H1 (cell line): Measurements from ENCODE around the gene TINAG.

Experiments used
- BCL11A ChIP-seq, 2 experiments: IDR thresholded peaks; one replicate each; pipeline ENCODE4 v1.6.1; 2011; ENCODE audit warnings: low read depth in 2 of 2, low read length in 2 of 2, mild to moderate bottlenecking in 2 of 2
- CHD2 ChIP-seq: IDR thresholded peaks from 2 replicates; pipeline ENCODE4 v1.6.1; 2012; ENCODE audit warnings: low read length, improper control_type of control experiment
- EP300 ChIP-seq, 2 experiments: IDR thresholded peaks; 1 replicate in 1 of 2; 2 replicates in 1 of 2; pipeline ENCODE4 v1.6.1; 2011 to 2012; ENCODE audit warnings: low read depth in 2 of 2, low read length in 2 of 2, mild to moderate bottlenecking in 2 of 2, borderline replicate concordance in 1 of 2, inconsistent platforms in 1 of 2, moderate library complexity in 1 of 2
- EZH2 ChIP-seq: fragments of 200-600 bp; sonication (generic); IDR thresholded peaks from 2 replicates; pipeline ENCODE4 v1.7.1; 2012; ENCODE audit warnings: low read depth, mild to moderate bottlenecking, moderate library complexity, low read length, inconsistent platforms; ENCODE audit not compliant: severe bottlenecking
- PHF8 ChIP-seq: fragments of 200-600 bp; sonication (generic); conservative IDR thresholded peaks from 2 replicates; pipeline ENCODE4 v1.7.1; 2012; ENCODE audit warnings: low read depth, mild to moderate bottlenecking, inconsistent platforms, low read length, moderate library complexity
- POLR2AphosphoS5 ChIP-seq: IDR thresholded peaks from 2 replicates; pipeline ENCODE4 v1.6.1; 2011; ENCODE audit warnings: low read depth, low read length
- RBBP5 ChIP-seq: IDR thresholded peaks from 2 replicates; pipeline ENCODE4 v1.7.1; 2012; ENCODE audit warnings: low read depth, mild to moderate bottlenecking, inconsistent platforms, low read length, moderate library complexity, borderline replicate concordance
- SIN3A ChIP-seq, 2 experiments: IDR thresholded peaks in 1 of 2; conservative IDR thresholded peaks in 1 of 2; 2 replicates each; pipeline ENCODE4 v1.6.1; 2011 to 2012; ENCODE audit warnings: low read length in 2 of 2, improper control_type of control experiment in 1 of 2, low read depth in 1 of 2, mild to moderate bottlenecking in 1 of 2
- SUZ12 ChIP-seq: fragments of 200-600 bp; sonication (generic); IDR thresholded peaks from 2 replicates; pipeline ENCODE4 v1.6.1; 2012; ENCODE audit warnings: mild to moderate bottlenecking, inconsistent platforms, low read length, moderate library complexity, mixed read lengths
- TF ChIP-seq, protein P1 (sequence below), 3 experiments: IDR thresholded peaks; 1 replicate in 2 of 3; 2 replicates in 1 of 3; pipeline versions ENCODE4 v1.5.1 to v1.6.1; 2011; ENCODE audit warnings: low read length in 3 of 3, mild to moderate bottlenecking in 3 of 3, inconsistent platforms in 2 of 3, low read depth in 1 of 3, moderate library complexity in 1 of 3; ENCODE audit not compliant: insufficient read depth in 1 of 3; ENCODE audit errors: control extremely low read depth in 1 of 3
- TF ChIP-seq, protein P2 (sequence below): IDR thresholded peaks from 2 replicates; pipeline ENCODE4 v1.6.1; 2012; ENCODE audit warnings: low read length, inconsistent platforms

- TF ChIP-seq POLR2AphosphoS5 (no peak), EP300 (IDR thresholded peaks at IDR 0.05; ENCODE audit: borderline replicate concordance in 1 of 2, low read depth in 2 of 2, low read length in 2 of 2) (no peak), SUZ12 (no peak), CHD2 (no peak), RBBP5 (no peak), PHF8 (no peak), BCL11A (IDR thresholded peaks at IDR 0.05; ENCODE audit: low read depth in 2 of 2, low read length in 2 of 2) (no peak), EZH2 (no peak), SIN3A (conservative IDR thresholded peaks at IDR 0.05 in 1 of 2, IDR thresholded peaks at IDR 0.05 in 1 of 2; ENCODE audit: low read depth in 1 of 2, low read length in 2 of 2) (no peak)
- TF ChIP-seq, protein P1, sequence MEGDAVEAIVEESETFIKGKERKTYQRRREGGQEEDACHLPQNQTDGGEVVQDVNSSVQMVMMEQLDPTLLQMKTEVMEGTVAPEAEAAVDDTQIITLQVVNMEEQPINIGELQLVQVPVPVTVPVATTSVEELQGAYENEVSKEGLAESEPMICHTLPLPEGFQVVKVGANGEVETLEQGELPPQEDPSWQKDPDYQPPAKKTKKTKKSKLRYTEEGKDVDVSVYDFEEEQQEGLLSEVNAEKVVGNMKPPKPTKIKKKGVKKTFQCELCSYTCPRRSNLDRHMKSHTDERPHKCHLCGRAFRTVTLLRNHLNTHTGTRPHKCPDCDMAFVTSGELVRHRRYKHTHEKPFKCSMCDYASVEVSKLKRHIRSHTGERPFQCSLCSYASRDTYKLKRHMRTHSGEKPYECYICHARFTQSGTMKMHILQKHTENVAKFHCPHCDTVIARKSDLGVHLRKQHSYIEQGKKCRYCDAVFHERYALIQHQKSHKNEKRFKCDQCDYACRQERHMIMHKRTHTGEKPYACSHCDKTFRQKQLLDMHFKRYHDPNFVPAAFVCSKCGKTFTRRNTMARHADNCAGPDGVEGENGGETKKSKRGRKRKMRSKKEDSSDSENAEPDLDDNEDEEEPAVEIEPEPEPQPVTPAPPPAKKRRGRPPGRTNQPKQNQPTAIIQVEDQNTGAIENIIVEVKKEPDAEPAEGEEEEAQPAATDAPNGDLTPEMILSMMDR (IDR thresholded peaks at IDR 0.05; ENCODE audit: control extremely low read depth in 1 of 3, insufficient read depth in 1 of 3, low read depth in 1 of 3, low read length in 3 of 3), result no peak
- TF ChIP-seq, protein P2, sequence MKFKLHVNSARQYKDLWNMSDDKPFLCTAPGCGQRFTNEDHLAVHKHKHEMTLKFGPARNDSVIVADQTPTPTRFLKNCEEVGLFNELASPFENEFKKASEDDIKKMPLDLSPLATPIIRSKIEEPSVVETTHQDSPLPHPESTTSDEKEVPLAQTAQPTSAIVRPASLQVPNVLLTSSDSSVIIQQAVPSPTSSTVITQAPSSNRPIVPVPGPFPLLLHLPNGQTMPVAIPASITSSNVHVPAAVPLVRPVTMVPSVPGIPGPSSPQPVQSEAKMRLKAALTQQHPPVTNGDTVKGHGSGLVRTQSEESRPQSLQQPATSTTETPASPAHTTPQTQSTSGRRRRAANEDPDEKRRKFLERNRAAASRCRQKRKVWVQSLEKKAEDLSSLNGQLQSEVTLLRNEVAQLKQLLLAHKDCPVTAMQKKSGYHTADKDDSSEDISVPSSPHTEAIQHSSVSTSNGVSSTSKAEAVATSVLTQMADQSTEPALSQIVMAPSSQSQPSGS, result no peak
Measured at GRCh38 chr6:54390362-54390761, 82.1 kb downstream of the TINAG start.
